ENCODE results near the gene PPP2R3B. TPM values are rescaled to one million over a fixed set of nuclear protein-coding genes. Genes with fewer than 3 reads are reported as not detected.
A peak's percentile ranks its signal among the peaks of the same experiment; 100 is the strongest.

The PPP2R3B gene
- total and polyA plus RNA-seq, 2 of the 13 experiments (the other 11 are each of a cell fraction or from before 2014, with no cell fraction given): 17.0 to 21.4 TPM

DNA sequence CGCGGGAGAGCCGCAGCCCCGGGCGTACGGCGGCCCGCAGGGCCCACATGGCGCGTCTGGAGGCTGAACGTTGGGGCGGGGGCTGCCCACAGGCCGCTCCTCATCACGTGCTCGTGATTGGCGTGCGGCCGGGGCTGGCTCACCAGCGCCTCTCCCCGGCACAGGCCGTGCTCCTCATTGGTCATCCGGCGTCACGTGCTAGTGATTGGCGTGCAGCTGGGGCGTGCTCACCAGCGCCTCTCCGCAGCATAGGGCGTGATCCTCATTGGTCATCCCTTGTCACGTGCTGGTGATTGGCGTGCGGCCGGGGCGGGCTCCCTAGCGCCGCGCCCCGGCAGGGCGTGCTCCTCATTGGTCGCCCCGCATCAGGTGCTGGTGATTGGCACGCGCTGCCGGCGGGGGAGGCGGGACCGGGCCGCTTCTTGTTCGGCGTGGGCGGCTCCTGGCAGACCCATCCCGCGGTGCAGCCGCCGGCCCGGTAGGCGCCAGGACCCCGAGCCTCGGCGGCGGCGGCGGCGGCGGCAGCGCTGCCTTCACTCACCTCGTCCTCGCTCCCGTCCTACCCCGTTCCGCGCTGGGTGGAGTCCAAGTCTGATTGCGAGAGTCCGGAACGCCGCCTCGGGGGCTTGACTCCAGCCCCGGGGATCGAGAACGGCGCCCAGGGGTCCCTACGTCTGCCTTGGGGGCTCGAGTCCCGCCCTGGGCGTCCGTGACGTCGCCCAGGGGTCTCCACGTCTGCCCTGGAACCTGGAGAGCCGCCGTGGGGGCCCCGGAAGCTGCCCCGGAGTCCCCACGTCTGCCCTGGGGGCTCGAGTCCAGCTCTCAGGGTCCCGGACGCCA lies 67.7 kb downstream of the PPP2R3B start, which contains the start of gene GTPBP6 (continued):
- TF ChIP-seq, protein P1, sequence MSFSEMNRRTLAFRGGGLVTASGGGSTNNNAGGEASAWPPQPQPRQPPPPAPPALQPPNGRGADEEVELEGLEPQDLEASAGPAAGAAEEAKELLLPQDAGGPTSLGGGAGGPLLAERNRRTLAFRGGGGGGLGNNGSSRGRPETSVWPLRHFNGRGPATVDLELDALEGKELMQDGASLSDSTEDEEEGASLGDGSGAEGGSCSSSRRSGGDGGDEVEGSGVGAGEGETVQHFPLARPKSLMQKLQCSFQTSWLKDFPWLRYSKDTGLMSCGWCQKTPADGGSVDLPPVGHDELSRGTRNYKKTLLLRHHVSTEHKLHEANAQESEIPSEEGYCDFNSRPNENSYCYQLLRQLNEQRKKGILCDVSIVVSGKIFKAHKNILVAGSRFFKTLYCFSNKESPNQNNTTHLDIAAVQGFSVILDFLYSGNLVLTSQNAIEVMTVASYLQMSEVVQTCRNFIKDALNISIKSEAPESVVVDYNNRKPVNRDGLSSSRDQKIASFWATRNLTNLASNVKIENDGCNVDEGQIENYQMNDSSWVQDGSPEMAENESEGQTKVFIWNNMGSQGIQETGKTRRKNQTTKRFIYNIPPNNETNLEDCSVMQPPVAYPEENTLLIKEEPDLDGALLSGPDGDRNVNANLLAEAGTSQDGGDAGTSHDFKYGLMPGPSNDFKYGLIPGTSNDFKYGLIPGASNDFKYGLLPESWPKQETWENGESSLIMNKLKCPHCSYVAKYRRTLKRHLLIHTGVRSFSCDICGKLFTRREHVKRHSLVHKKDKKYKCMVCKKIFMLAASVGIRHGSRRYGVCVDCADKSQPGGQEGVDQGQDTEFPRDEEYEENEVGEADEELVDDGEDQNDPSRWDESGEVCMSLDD (CRISPR knock-in tag; IDR thresholded peaks at IDR 0.05; ENCODE audit: borderline replicate concordance): 0 out of 2 replicates have a peak, but pooled peaks have one; percentile 8
- peak; percentile 93 for TF ChIP-seq MYC (CRISPR knock-in tag; IDR thresholded peaks at IDR 0.05; ENCODE audit: borderline replicate concordance)
- TF ChIP-seq, protein P2, sequence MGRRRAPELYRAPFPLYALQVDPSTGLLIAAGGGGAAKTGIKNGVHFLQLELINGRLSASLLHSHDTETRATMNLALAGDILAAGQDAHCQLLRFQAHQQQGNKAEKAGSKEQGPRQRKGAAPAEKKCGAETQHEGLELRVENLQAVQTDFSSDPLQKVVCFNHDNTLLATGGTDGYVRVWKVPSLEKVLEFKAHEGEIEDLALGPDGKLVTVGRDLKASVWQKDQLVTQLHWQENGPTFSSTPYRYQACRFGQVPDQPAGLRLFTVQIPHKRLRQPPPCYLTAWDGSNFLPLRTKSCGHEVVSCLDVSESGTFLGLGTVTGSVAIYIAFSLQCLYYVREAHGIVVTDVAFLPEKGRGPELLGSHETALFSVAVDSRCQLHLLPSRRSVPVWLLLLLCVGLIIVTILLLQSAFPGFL (CRISPR knock-in tag; IDR thresholded peaks at IDR 0.05): no peak
- peak; percentile 42; the same call in 1 of the 2 replicates for TF ChIP-seq ZNF274 (CRISPR knock-in tag; IDR thresholded peaks at IDR 0.05)
- 0 out of 2 replicates have a peak, but pooled peaks have one; percentile 47 for TF ChIP-seq ZNF766 (CRISPR knock-in tag; IDR thresholded peaks at IDR 0.05; ENCODE audit: borderline replicate concordance)
- no peak for TF ChIP-seq ZNF569 (CRISPR knock-in tag; IDR thresholded peaks at IDR 0.05; ENCODE audit: borderline replicate concordance)
- TF ChIP-seq SMYD3 (CRISPR knock-in tag; IDR thresholded peaks at IDR 0.05): 0 out of 2 replicates have a peak, but pooled peaks have one; percentile 51
- TF ChIP-seq ZNF431 (CRISPR knock-in tag; IDR thresholded peaks at IDR 0.05; ENCODE audit: borderline replicate concordance, low read depth): no peak
- no peak for TF ChIP-seq ZMYM2 (CRISPR knock-in tag; IDR thresholded peaks at IDR 0.05)
- TF ChIP-seq HIVEP1 (CRISPR knock-in tag; IDR thresholded peaks at IDR 0.05): 0 out of 2 replicates have a peak, but pooled peaks have one; percentile 14
- TF ChIP-seq, protein P3, sequence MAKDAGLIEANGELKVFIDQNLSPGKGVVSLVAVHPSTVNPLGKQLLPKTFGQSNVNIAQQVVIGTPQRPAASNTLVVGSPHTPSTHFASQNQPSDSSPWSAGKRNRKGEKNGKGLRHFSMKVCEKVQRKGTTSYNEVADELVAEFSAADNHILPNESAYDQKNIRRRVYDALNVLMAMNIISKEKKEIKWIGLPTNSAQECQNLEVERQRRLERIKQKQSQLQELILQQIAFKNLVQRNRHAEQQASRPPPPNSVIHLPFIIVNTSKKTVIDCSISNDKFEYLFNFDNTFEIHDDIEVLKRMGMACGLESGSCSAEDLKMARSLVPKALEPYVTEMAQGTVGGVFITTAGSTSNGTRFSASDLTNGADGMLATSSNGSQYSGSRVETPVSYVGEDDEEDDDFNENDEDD (CRISPR knock-in tag; IDR thresholded peaks at IDR 0.05; ENCODE audit: borderline replicate concordance): peak; percentile 29; the same call in 1 of the 2 replicates
- TF ChIP-seq, protein P4, sequence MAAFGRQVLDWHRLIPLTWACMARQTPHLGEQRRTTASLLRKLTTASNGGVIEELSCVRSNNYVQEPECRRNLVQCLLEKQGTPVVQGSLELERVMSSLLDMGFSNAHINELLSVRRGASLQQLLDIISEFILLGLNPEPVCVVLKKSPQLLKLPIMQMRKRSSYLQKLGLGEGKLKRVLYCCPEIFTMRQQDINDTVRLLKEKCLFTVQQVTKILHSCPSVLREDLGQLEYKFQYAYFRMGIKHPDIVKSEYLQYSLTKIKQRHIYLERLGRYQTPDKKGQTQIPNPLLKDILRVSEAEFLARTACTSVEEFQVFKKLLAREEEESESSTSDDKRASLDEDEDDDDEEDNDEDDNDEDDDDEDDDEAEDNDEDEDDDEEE (CRISPR knock-in tag; IDR thresholded peaks at IDR 0.05): peak; percentile 90
- TF ChIP-seq ZNF563 (CRISPR knock-in tag; IDR thresholded peaks at IDR 0.05): peak; percentile 73; the same call in 1 of the 2 replicates
- TF ChIP-seq SALL1 (CRISPR knock-in tag; IDR thresholded peaks at IDR 0.05): peak; percentile 46
- peak; percentile 42; the same call in 1 of the 2 replicates for TF ChIP-seq KDM5B (CRISPR knock-in tag; IDR thresholded peaks at IDR 0.05; ENCODE audit: borderline replicate concordance)
- TF ChIP-seq MEIS2 (CRISPR knock-in tag; IDR thresholded peaks at IDR 0.05): 0 out of 2 replicates have a peak, but pooled peaks have one; percentile 62
- peak; percentile 77; the same call in 1 of the 2 replicates for TF ChIP-seq BORCS8-MEF2B (CRISPR knock-in tag; IDR thresholded peaks at IDR 0.05)
- TF ChIP-seq THAP11 (CRISPR knock-in tag; IDR thresholded peaks at IDR 0.05): peak; percentile 59
- TF ChIP-seq ZEB1 (IDR thresholded peaks at IDR 0.05; ENCODE audit: insufficient replicate concordance, low read depth): no peak
- peak; percentile 38; the same call in 1 of the 2 replicates for TF ChIP-seq ZNF501 (CRISPR knock-in tag; IDR thresholded peaks at IDR 0.05)
- TF ChIP-seq ZNF790 (CRISPR knock-in tag; IDR thresholded peaks at IDR 0.05; ENCODE audit: borderline replicate concordance): peak; percentile 90; the same call in 1 of the 2 replicates
- no peak for TF ChIP-seq ZNF619 (CRISPR knock-in tag; IDR thresholded peaks at IDR 0.05)
- TF ChIP-seq RXRA (CRISPR knock-in tag; IDR thresholded peaks at IDR 0.05): no peak

Measured in HepG2 (cell line).